ENCODE measurements around the gene GNAL. TPM values are rescaled to one million over a fixed set of nuclear protein-coding genes. Genes with fewer than 3 reads are reported as not detected.

Gene GNAL
- total and polyA plus RNA-seq, 8 donors = under 0.01 to 6.7 (median 1.8) TPM

- H3K27me3 ChIP-seq = no peaks in the 10 kb centered on the region
- no peak for DNase-seq
- no peak overlapping the region for H3K27ac ChIP-seq
- WGBS, 5 donors = 76 to 91% (median 88%) methylated on average over 6 of the region's 6 CpGs
- no peak overlapping the region for H3K4me3 ChIP-seq
- peaks cover 0 to under 1% (median under 1%) of the 10 kb centered on the region in 4 donors for H3K4me1 ChIP-seq
- H3K36me3 ChIP-seq = no peaks in the 10 kb centered on the region
- TF ChIP-seq POLR2A (IDR thresholded peaks at IDR 0.05) (no peak), EP300 (IDR thresholded peaks at IDR 0.05) (no peak), POLR2AphosphoS5 (IDR thresholded peaks at IDR 0.05) (no peak), CTCF (IDR thresholded peaks at IDR 0.05) (no peak)
- no peaks in the 10 kb centered on the region for H3K9me3 ChIP-seq
- intact Hi-C loops (cut with DNase I; ENCODE audit: low total_unique reads) = no loop called here
Observed at GRCh38 chr18:11844436-11844835, 155.4 kb downstream of the GNAL start.

- no peak overlapping the region for H3K4me3 ChIP-seq
- intact Hi-C loops (cut with DNase I; ENCODE audit: low total_unique reads) = no loop called here
- no peak for TF ChIP-seq POLR2AphosphoS5 (IDR thresholded peaks at IDR 0.05)
- no peak for TF ChIP-seq EP300 (IDR thresholded peaks at IDR 0.05)
- no peak for TF ChIP-seq CTCF (IDR thresholded peaks at IDR 0.05)
- TF ChIP-seq POLR2A (IDR thresholded peaks at IDR 0.05) = no peak
- H3K27me3 ChIP-seq = no peaks in the 10 kb centered on the region
- DNase-seq = no peak
- 75 to 86% (median 86%) methylated on average over 4 of the region's 4 CpGs for WGBS, 5 donors
- no peaks in the 10 kb centered on the region for H3K9me3 ChIP-seq
- no peak overlapping the region for H3K27ac ChIP-seq
- no peaks in the 10 kb centered on the region for H3K36me3 ChIP-seq
- H3K4me1 ChIP-seq = peaks cover 0 to 13% (median 10%) of the 10 kb centered on the region in 4 donors
Observed at GRCh38 chr18:11845654-11846053, 156.6 kb downstream of the GNAL start.

GRCh38 chr18:11847811-11848210 lies 158.7 kb downstream of the GNAL start:
- TF ChIP-seq CTCF (IDR thresholded peaks at IDR 0.05) (no peak), POLR2A (IDR thresholded peaks at IDR 0.05) (no peak), POLR2AphosphoS5 (IDR thresholded peaks at IDR 0.05) (no peak), EP300 (IDR thresholded peaks at IDR 0.05) (no peak)
- no peak overlapping the region for H3K4me3 ChIP-seq
- H3K27me3 ChIP-seq = no peaks in the 10 kb centered on the region
- intact Hi-C loops (cut with DNase I; ENCODE audit: low total_unique reads) = no loop called here
- 74 to 84% (median 77%) methylated on average over 4 of the region's 4 CpGs for WGBS, 5 donors
- H3K4me1 ChIP-seq = peaks cover 2 to 24% (median 22%) of the 10 kb centered on the region in 4 donors
- H3K9me3 ChIP-seq = no peaks in the 10 kb centered on the region
- H3K27ac ChIP-seq = no peak overlapping the region
- H3K36me3 ChIP-seq = no peaks in the 10 kb centered on the region
- DNase-seq = no peak

- Histone ChIP-seq H3K4me3 (no peak overlapping the region), H3K27me3 (no peaks in the 10 kb centered on the region), H3K4me1 (peaks cover 13 to 38% (median 36%) of the 10 kb centered on the region in 4 donors), H3K9me3 (no peaks in the 10 kb centered on the region), H3K27ac (peak overlapping the region in 4 of 5 donors; percentile 94 to 98 (median 97)), H3K36me3 (peaks cover 0 to 7% (median under 1%) of the 10 kb centered on the region in 4 donors)
- intact Hi-C loops (cut with DNase I; ENCODE audit: low total_unique reads) = no loop called here
- no peak for DNase-seq
- no peak for TF ChIP-seq CTCF (IDR thresholded peaks at IDR 0.05)
- no peak for TF ChIP-seq EP300 (IDR thresholded peaks at IDR 0.05)
- TF ChIP-seq POLR2AphosphoS5 (IDR thresholded peaks at IDR 0.05) = no peak
- TF ChIP-seq POLR2A (IDR thresholded peaks at IDR 0.05) = no peak
- WGBS, 5 donors = 83 to 96% (median 89%) methylated on average over 7 of the region's 7 CpGs
Observed at GRCh38 chr18:11849279-11849678, 160.2 kb downstream of the GNAL start.
